ENCODE measurements around the gene ZNF502. TPM values are rescaled to one million over a fixed set of nuclear protein-coding genes. Genes with fewer than 3 reads are reported as not detected.
"Not testable (repeated sequence)": the region's sequence is repeated elsewhere in the genome, so short reads cannot be mapped to it uniquely, and the experiment has no call there.

Gene ZNF502
- total RNA-seq, 2 experiments from 2014 or later: not detected

GRCh38 chr3:44669760-44670159 is 42.7 kb upstream of the ZNF502 start:
- CTCF ChIA-PET (ENCODE audit: unreplicated experiment): no interaction called here
- no peak overlapping the region for H3K4me2 ChIP-seq (ENCODE audit: low read length)
- H2AFZ ChIP-seq (ENCODE audit: low read length): no peak overlapping the region
- H3K27ac ChIP-seq (ENCODE audit: low read depth, low read length, poor library complexity, severe bottlenecking): no peak overlapping the region
- no peaks in the 10 kb centered on the region for H4K20me1 ChIP-seq (ENCODE audit: insufficient read depth, low read length)
- no peaks in the 10 kb centered on the region for H3K4me1 ChIP-seq (ENCODE audit: insufficient read depth, low read length, poor library complexity, severe bottlenecking)
- no TSS peak for BruUV-seq (replicated peaks)
- no peak overlapping the region for H3K4me3 ChIP-seq (ENCODE audit: low read depth, low read length, poor library complexity, severe bottlenecking)
- 0 out of 2 replicates have a peak, but pooled peaks cover 6% of the 10 kb centered on the region for H3K9me3 ChIP-seq (ENCODE audit: low read length)
- intact Hi-C loops (cut with micrococcal nuclease; ENCODE audit: unreplicated experiment): no loop called here
- DNase-seq (ENCODE audit: low spot score): no peak
- POLR2A ChIA-PET: no interaction called here
- no peaks in the 10 kb centered on the region for H3K36me3 ChIP-seq (ENCODE audit: insufficient read depth, low read length)
- H3K79me2 ChIP-seq (ENCODE audit: insufficient read depth, low read depth, low read length): no peaks in the 10 kb centered on the region
- TF ChIP-seq CTCF (conservative IDR thresholded peaks at IDR 0.05; ENCODE audit: low read length) (no peak), EZH2phosphoT487 (IDR thresholded peaks at IDR 0.05; ENCODE audit: borderline replicate concordance, low read depth, low read length) (no peak)
- no peaks in the 10 kb centered on the region for H3K9me2 ChIP-seq (ENCODE audit: insufficient read depth, low read length)

- H3K9me3 ChIP-seq (ENCODE audit: low read length); DNase-seq (ENCODE audit: low spot score); POLR2A ChIA-PET; H3K36me3 ChIP-seq (ENCODE audit: insufficient read depth, low read length); H3K4me1 ChIP-seq (ENCODE audit: insufficient read depth, low read length, poor library complexity, severe bottlenecking); H2AFZ ChIP-seq (ENCODE audit: low read length); H3K79me2 ChIP-seq (ENCODE audit: insufficient read depth, low read depth, low read length); H3K4me2 ChIP-seq (ENCODE audit: low read length); H3K27ac ChIP-seq (ENCODE audit: low read depth, low read length, poor library complexity, severe bottlenecking); BruUV-seq (replicated peaks); H3K9me2 ChIP-seq (ENCODE audit: insufficient read depth, low read length); CTCF ChIA-PET (ENCODE audit: unreplicated experiment); intact Hi-C loops (cut with micrococcal nuclease; ENCODE audit: unreplicated experiment); H4K20me1 ChIP-seq (ENCODE audit: insufficient read depth, low read length); H3K4me3 ChIP-seq (ENCODE audit: low read depth, low read length, poor library complexity, severe bottlenecking): not testable (repeated sequence)
Observed at GRCh38 chr3:44673466-44673865, 39.0 kb upstream of the ZNF502 start.

- CTCF ChIA-PET (ENCODE audit: unreplicated experiment): no interaction called here
- no TSS peak for BruUV-seq (replicated peaks)
- no peak overlapping the region for H2AFZ ChIP-seq (ENCODE audit: low read length)
Observed at GRCh38 chr3:44674211-44674610, 38.2 kb upstream of the ZNF502 start.

More at GRCh38 chr3:44674211-44674610, 38.2 kb upstream of the ZNF502 start:
- 0 out of 2 replicates have a peak, but pooled peaks cover 6% of the 10 kb centered on the region for H3K9me3 ChIP-seq (ENCODE audit: low read length)
- no peak overlapping the region for H3K4me2 ChIP-seq (ENCODE audit: low read length)
- no peak overlapping the region for H3K27ac ChIP-seq (ENCODE audit: low read depth, low read length, poor library complexity, severe bottlenecking)
- no peaks in the 10 kb centered on the region for H3K4me1 ChIP-seq (ENCODE audit: insufficient read depth, low read length, poor library complexity, severe bottlenecking)
- no peak for TF ChIP-seq EZH2phosphoT487 (IDR thresholded peaks at IDR 0.05; ENCODE audit: borderline replicate concordance, low read depth, low read length)
- TF ChIP-seq CTCF (conservative IDR thresholded peaks at IDR 0.05; ENCODE audit: low read length): no peak
- POLR2A ChIA-PET: no interaction called here
- H3K36me3 ChIP-seq (ENCODE audit: insufficient read depth, low read length): no peaks in the 10 kb centered on the region
- no peak for DNase-seq (ENCODE audit: low spot score)
- H3K4me3 ChIP-seq (ENCODE audit: low read depth, low read length, poor library complexity, severe bottlenecking): no peak overlapping the region
- no peaks in the 10 kb centered on the region for H4K20me1 ChIP-seq (ENCODE audit: insufficient read depth, low read length)
- H3K9me2 ChIP-seq (ENCODE audit: insufficient read depth, low read length): no peaks in the 10 kb centered on the region
- no peaks in the 10 kb centered on the region for H3K79me2 ChIP-seq (ENCODE audit: insufficient read depth, low read depth, low read length)
- intact Hi-C loops (cut with micrococcal nuclease; ENCODE audit: unreplicated experiment): no loop called here

Measured in OCI-LY7 (cell line).